ENCODE measurements around the gene HSPBAP1. TPM values are rescaled to one million over a fixed set of nuclear protein-coding genes. Genes with fewer than 3 reads are reported as not detected.

The HSPBAP1 gene
- total RNA-seq, 4 donors from 2014 or later: 10.9 to 15.3 (median 12.9) TPM

DNA sequence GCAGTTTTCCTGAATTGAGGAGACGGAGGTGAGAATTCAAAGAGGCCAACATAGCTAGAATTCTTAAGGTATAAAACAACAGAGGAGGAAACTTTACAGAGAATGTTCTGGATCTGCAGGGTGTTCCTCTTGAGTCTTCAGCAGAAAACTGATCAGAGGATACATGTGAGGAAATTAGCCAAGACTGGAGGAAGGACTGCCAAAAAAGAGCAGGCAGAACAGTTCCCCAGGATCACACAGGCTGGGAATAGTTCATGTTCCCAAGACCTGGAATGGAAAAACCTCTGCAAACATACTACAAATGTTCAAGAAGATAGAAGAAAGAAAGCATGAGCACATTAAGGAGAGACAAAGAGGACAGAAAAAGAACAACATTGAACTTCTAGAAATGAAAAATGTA, 8.7 kb upstream of the HSPBAP1 start:
- TF ChIP-seq EP300 (IDR thresholded peaks at IDR 0.05): no peak
- TF ChIP-seq, protein P1, sequence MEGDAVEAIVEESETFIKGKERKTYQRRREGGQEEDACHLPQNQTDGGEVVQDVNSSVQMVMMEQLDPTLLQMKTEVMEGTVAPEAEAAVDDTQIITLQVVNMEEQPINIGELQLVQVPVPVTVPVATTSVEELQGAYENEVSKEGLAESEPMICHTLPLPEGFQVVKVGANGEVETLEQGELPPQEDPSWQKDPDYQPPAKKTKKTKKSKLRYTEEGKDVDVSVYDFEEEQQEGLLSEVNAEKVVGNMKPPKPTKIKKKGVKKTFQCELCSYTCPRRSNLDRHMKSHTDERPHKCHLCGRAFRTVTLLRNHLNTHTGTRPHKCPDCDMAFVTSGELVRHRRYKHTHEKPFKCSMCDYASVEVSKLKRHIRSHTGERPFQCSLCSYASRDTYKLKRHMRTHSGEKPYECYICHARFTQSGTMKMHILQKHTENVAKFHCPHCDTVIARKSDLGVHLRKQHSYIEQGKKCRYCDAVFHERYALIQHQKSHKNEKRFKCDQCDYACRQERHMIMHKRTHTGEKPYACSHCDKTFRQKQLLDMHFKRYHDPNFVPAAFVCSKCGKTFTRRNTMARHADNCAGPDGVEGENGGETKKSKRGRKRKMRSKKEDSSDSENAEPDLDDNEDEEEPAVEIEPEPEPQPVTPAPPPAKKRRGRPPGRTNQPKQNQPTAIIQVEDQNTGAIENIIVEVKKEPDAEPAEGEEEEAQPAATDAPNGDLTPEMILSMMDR (IDR thresholded peaks at IDR 0.05): no peak
- no peak for TF ChIP-seq POLR2A (IDR thresholded peaks at IDR 0.05)
- Histone ChIP-seq H3K36me3 (no peaks in the 10 kb centered on the region), H3K27ac (no peak overlapping the region), H3K4me3 (no peak overlapping the region), H3K9me3 (no peaks in the 10 kb centered on the region), H3K4me1 (no peaks in the 10 kb centered on the region), H3K27me3 (no peaks in the 10 kb centered on the region)
- 94 to 95% methylated on average over 1 of the region's 1 CpG for WGBS, 2 donors
- no peak for DNase-seq (ENCODE audit: low spot score in 2 of 2)

DNA sequence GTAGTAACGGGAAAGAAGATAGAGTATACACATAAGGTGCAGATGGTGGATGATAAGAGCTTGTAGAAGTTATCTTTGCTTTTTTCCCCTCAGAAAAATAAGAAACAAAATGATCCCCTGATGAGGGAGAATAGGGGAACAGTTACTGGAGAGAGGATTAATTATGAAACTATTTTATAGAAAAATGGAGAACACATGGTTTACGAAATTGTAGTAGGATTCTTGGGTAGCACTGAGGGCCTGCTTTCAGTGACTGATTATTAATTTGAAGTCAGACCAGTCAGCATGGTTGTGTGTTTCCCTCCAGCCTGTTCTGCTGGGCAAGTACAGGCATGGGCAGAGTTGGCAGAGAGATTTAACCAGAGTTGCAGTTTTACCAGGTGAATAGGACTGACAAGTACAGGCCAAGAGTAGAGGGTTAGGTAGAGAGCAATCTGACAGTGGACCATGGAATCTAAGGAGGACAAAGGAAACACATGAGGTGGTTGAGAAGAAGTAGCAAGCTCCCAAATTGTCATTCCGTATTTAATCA, 7.1 kb upstream of the HSPBAP1 start:
- no peak overlapping the region for H3K27ac ChIP-seq
- no peaks in the 10 kb centered on the region for H3K36me3 ChIP-seq
- no peak overlapping the region for H3K4me3 ChIP-seq
- H3K27me3 ChIP-seq: no peaks in the 10 kb centered on the region
- no peaks in the 10 kb centered on the region for H3K9me3 ChIP-seq
- 89 to 93% methylated on average over 3 of the region's 3 CpGs for WGBS, 2 donors
- DNase-seq (ENCODE audit: low spot score in 2 of 2): no peak
- TF ChIP-seq POLR2A (IDR thresholded peaks at IDR 0.05): no peak
- TF ChIP-seq, protein P1 (IDR thresholded peaks at IDR 0.05): no peak
- TF ChIP-seq EP300 (IDR thresholded peaks at IDR 0.05): no peak
- H3K4me1 ChIP-seq: peaks cover 0 to 13% (median 2%) of the 10 kb centered on the region in 4 donors

DNA sequence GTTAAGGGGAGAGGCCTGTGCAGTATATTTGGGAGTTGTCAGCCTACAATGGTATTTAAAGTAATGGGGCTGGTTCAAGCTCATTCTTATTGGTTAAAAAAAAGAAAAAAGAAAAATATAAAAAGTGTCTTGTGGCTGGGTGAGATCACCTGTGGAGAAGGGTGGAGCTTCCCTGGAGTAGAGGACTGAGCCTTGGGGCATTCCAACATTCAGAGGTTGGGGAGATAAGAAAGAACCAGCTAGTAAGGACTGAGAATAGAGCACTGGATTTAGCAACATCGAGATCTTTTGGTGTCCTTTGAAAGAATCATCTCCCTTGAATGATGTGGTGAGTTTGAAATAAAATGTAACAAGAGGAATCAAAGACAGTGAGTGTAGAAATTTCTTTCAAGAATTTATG, 6.4 kb upstream of the HSPBAP1 start:
- Histone ChIP-seq H3K27ac (no peak overlapping the region), H3K4me3 (no peak overlapping the region), H3K36me3 (no peaks in the 10 kb centered on the region), H3K9me3 (no peaks in the 10 kb centered on the region), H3K4me1 (peaks cover 0 to 16% (median 5%) of the 10 kb centered on the region in 4 donors), H3K27me3 (no peaks in the 10 kb centered on the region)
- 92 to 96% methylated on average over 1 of the region's 1 CpG for WGBS, 2 donors
- TF ChIP-seq POLR2A (IDR thresholded peaks at IDR 0.05) (no peak), EP300 (IDR thresholded peaks at IDR 0.05) (no peak)
- TF ChIP-seq, protein P1 (IDR thresholded peaks at IDR 0.05): no peak
- no peak for DNase-seq (ENCODE audit: low spot score in 2 of 2)

DNA sequence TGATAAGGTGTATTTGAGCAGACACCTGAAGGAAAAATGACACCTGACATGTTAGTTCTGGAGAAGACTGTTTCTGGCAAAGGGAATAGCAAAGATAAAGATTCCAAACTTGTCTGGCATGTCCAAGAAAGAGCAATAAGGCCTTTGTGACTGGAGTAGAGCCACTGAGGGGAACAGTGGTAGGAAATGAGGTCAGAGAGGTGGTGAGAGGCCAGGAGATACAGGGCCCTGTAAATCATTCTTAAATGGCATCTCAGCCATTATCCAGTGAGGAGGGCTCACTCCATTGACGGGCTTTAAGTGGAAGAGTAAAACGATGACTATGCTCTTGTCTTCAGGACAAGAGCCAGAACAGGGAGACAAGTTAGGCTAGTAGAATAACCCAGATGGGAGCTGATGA, 5.7 kb upstream of the HSPBAP1 start:
- H3K4me1 ChIP-seq: peaks cover 0 to 16% (median 5%) of the 10 kb centered on the region in 4 donors
- H3K27ac ChIP-seq: no peak overlapping the region
- H3K9me3 ChIP-seq: no peaks in the 10 kb centered on the region
- H3K36me3 ChIP-seq: no peaks in the 10 kb centered on the region
- no peak for TF ChIP-seq EP300 (IDR thresholded peaks at IDR 0.05)
- TF ChIP-seq, protein P1 (IDR thresholded peaks at IDR 0.05): no peak
- TF ChIP-seq POLR2A (IDR thresholded peaks at IDR 0.05): no peak
- H3K27me3 ChIP-seq: no peaks in the 10 kb centered on the region
- WGBS, 2 donors: 80 to 86% methylated on average over 2 of the region's 2 CpGs
- DNase-seq (ENCODE audit: low spot score in 2 of 2): no peak
- no peak overlapping the region for H3K4me3 ChIP-seq

DNA sequence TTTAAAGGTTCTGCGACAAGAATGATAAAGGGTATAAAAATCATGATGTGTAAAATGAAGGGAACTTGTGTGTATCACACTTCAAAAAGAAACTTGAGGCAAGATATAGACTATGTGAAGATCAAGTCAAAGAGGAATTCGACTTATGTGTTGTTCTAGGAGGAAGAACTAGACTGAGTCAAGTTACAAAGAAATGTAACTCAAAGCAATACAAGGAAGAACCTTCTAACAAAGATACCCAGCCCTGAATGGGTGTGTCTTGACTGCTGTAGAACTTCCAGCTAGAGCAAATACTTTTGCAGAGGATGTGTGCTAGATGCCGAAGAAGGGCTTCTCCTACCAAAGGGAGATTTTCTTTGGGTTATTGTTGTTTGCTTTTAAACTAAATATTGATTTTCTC, 3.7 kb upstream of the HSPBAP1 start:
- 75 to 90% methylated on average over 3 of the region's 3 CpGs for WGBS, 2 donors

More for the DNA sequence above, 3.7 kb upstream of the HSPBAP1 start:
- Histone ChIP-seq H3K9me3 (no peaks in the 10 kb centered on the region), H3K36me3 (no peaks in the 10 kb centered on the region), H3K4me1 (peaks cover 0 to 27% (median 5%) of the 10 kb centered on the region in 4 donors), H3K27me3 (no peaks in the 10 kb centered on the region), H3K4me3 (no peak overlapping the region), H3K27ac (no peak overlapping the region)
- DNase-seq (ENCODE audit: low spot score in 2 of 2): no peak
- no peak for TF ChIP-seq EP300 (IDR thresholded peaks at IDR 0.05)
- TF ChIP-seq, protein P1 (IDR thresholded peaks at IDR 0.05): no peak
- no peak for TF ChIP-seq POLR2A (IDR thresholded peaks at IDR 0.05)

Measured in tibial nerve (tissue), 4 donors.